IMR-90 (cell line): ENCODE results near the gene ARHGEF16. TPM values are rescaled to one million over a fixed set of nuclear protein-coding genes. Genes with fewer than 3 reads are reported as not detected.

Experiments used
- ATAC-seq: fragments of 200-7000 bp; cut with Tn5 transposase; 2 replicates; pipeline ENCODE4 v1.9.1; 2020; ENCODE audit warnings: low read depth, mild to moderate bottlenecking, moderate library complexity
- BruUV-seq: library from RNA; stranded (reverse); fragments of 400-500 nt; replicated peaks from 2 replicates; lab custom pipeline; 2021; lab: Mats Ljungman, UMichigan
- CTCF ChIA-PET: fragments of 300-600 bp; formaldehyde crosslinking; extraction: SDS; loops from one replicate; lab custom pipeline; 2021; ENCODE audit warnings: antibody characterized with exemption; lab: Yijun Ruan, JAX
- POLR2A ChIA-PET: fragments of 300-600 bp; sonication (Branson Sonifier 250); formaldehyde crosslinking; loops from one replicate; lab custom pipeline; 2022; ENCODE audit warnings: antibody characterized with exemption; ENCODE audit not compliant: unreplicated experiment; lab: Charles Lee
- DNase-seq: peaks from one replicate; pipeline ENCODE4 v3.0.0; 2013
- H2AFZ ChIP-seq: replicated peaks from 2 replicates; pipeline ENCODE3; 2013; ENCODE audit warnings: low read length, mild to moderate bottlenecking; ENCODE audit not compliant: poor library complexity
- H2AK5ac ChIP-seq: 2 replicates; pipeline ENCODE4 v1.6.1; 2013; ENCODE audit warnings: low read depth, low read length, inconsistent platforms
- H2AK9ac ChIP-seq: replicated peaks from 2 replicates; pipeline ENCODE3; 2013; ENCODE audit warnings: mild to moderate bottlenecking, low read depth, low read length, moderate library complexity; ENCODE audit not compliant: poor library complexity
- H2BK120ac ChIP-seq: 2 replicates; pipeline ENCODE4 v1.6.1; 2013; ENCODE audit warnings: low read depth, low read length, inconsistent platforms
- H2BK15ac ChIP-seq: 3 replicates; pipeline ENCODE4 v1.6.1; 2013; ENCODE audit warnings: low read depth, low read length, inconsistent platforms
- H2BK20ac ChIP-seq: 2 replicates; pipeline ENCODE4 v1.6.1; 2013; ENCODE audit warnings: low read depth, mild to moderate bottlenecking, inconsistent platforms, low read length, moderate library complexity
- H2BK5ac ChIP-seq: 2 replicates; pipeline ENCODE4 v1.6.1; 2013; ENCODE audit warnings: mild to moderate bottlenecking, low read depth, low read length, inconsistent platforms; ENCODE audit not compliant: poor library complexity, severe bottlenecking
- H3K14ac ChIP-seq: replicated peaks from 2 replicates; pipeline ENCODE4 v1.6.1; 2013; ENCODE audit warnings: low read depth, low read length, inconsistent platforms
- H3K18ac ChIP-seq: 2 replicates; pipeline ENCODE4 v1.6.1; 2013; ENCODE audit warnings: low read depth, low read length, control low read depth
- H3K23ac ChIP-seq: 2 replicates; pipeline ENCODE4 v1.6.1; 2013; ENCODE audit warnings: low read depth, low read length, inconsistent platforms
- H3K27ac ChIP-seq: 2 replicates; pipeline ENCODE4 v1.5.1; 2013; ENCODE audit warnings: mild to moderate bottlenecking, control low read depth, low read length; ENCODE audit not compliant: insufficient read depth
- H3K27me3 ChIP-seq: 2 replicates; pipeline ENCODE4 v1.6.1; 2013; ENCODE audit warnings: low read length; ENCODE audit not compliant: control insufficient read depth, insufficient read depth
- H3K36me3 ChIP-seq: 2 replicates; pipeline ENCODE4 v1.6.1; 2013; ENCODE audit warnings: low read length, mixed read lengths; ENCODE audit not compliant: control insufficient read depth, insufficient read depth
- H3K4ac ChIP-seq: 2 replicates; pipeline ENCODE4 v1.6.1; 2013; ENCODE audit warnings: low read depth, low read length, inconsistent platforms
- H3K4me1 ChIP-seq: 2 replicates; pipeline ENCODE4 v1.6.1; 2013; ENCODE audit warnings: low read length, mixed read lengths; ENCODE audit not compliant: control insufficient read depth, insufficient read depth
- H3K4me2 ChIP-seq: 2 replicates; pipeline ENCODE4 v1.6.1; 2013; ENCODE audit warnings: low read depth, mild to moderate bottlenecking, control low read depth, low read length, moderate library complexity
- H3K4me3 ChIP-seq: 2 replicates; pipeline ENCODE4 v1.5.1; 2013; ENCODE audit warnings: low read depth, mild to moderate bottlenecking, control low read depth, low read length, moderate library complexity; ENCODE audit not compliant: insufficient read depth
- H3K56ac ChIP-seq: 2 replicates; pipeline ENCODE4 v1.6.1; 2013; ENCODE audit warnings: low read length, inconsistent platforms; ENCODE audit not compliant: insufficient read depth; ENCODE audit errors: extremely low read depth
- H3K79me1 ChIP-seq, 2 experiments: 2 replicates each; pipeline ENCODE4 v1.6.1; 2013; ENCODE audit warnings: low read length in 2 of 2, inconsistent platforms in 1 of 2, low read depth in 1 of 2
- H3K9ac ChIP-seq: 2 replicates; pipeline ENCODE4 v1.6.1; 2013; ENCODE audit warnings: low read depth, low read length, control low read depth
- H3K9me1 ChIP-seq: 2 replicates; pipeline ENCODE4 v1.6.1; 2013; ENCODE audit warnings: low read length, inconsistent platforms; ENCODE audit not compliant: insufficient read depth
- H3K9me3 ChIP-seq: 2 replicates; pipeline ENCODE4 v1.6.1; 2013; ENCODE audit warnings: low read length; ENCODE audit not compliant: control insufficient read depth, insufficient read depth
- H4K20me1 ChIP-seq: 2 replicates; pipeline ENCODE4 v1.6.1; 2013; ENCODE audit warnings: low read length, inconsistent platforms; ENCODE audit not compliant: insufficient read depth
- H4K5ac ChIP-seq: 2 replicates; pipeline ENCODE4 v1.6.1; 2013; ENCODE audit warnings: mild to moderate bottlenecking, low read depth, low read length, control low read depth
- H4K8ac ChIP-seq, 2 experiments: 2 replicates each; pipeline ENCODE4 v1.6.1; 2013; ENCODE audit warnings: low read depth in 2 of 2, low read length in 2 of 2, control low read depth in 1 of 2, inconsistent platforms in 1 of 2
- H4K91ac ChIP-seq: 2 replicates; pipeline ENCODE4 v1.6.1; 2013; ENCODE audit warnings: low read depth, low read length, inconsistent platforms; ENCODE audit not compliant: insufficient read depth
- MAZ ChIP-seq: IDR thresholded peaks from 2 replicates; pipeline ENCODE4 v1.6.1; 2012; ENCODE audit warnings: low read depth, mild to moderate bottlenecking, low read length, improper control_type of control experiment, moderate library complexity, borderline replicate concordance
- SMC3 ChIP-seq: fragments of 150-350 bp; IDR thresholded peaks from 2 replicates; pipeline ENCODE4 v1.6.1; 2016; ENCODE audit warnings: low read depth, mild to moderate bottlenecking, antibody characterized with exemption, low read length, moderate library complexity
- WGBS, 2 experiments: methylation state at CpG; one replicate each; pipeline versions ENCODE4 v1.1.5 to v1.1.7; 2013; ENCODE audit warnings: missing lambda C conversion rate in 2 of 2; ENCODE audit not compliant: insufficient read length in 1 of 2; ENCODE audit errors: extremely low coverage in 2 of 2; 5-methylcytosine and 5-hydroxymethylcytosine counted together
- dilution Hi-C: fragments of 300-500 bp; cut with HindIII; formaldehyde crosslinking; loops from one replicate; pipeline ENCODE4 v1.14.3; 2018; ENCODE audit warnings: low sequenced_read_pairs; ENCODE audit not compliant: unreplicated experiment
- in situ Hi-C: fragments of 300-500 bp; cut with MboI; formaldehyde crosslinking; loops from 3 replicates; pipeline ENCODE4 v1.14.3; 2019; ENCODE audit warnings: low sequenced_read_pairs, inconsistent platforms, mixed read lengths
- intact Hi-C: fragments of 100-400 bp; cut with micrococcal nuclease; formaldehyde crosslinking; loops from 2 replicates; pipeline ENCODE4 v1.10.0; 2022
- polyA plus RNA-seq, 3 experiments: library from polyadenylated mRNA; depleted of rRNA; stranded (reverse); fragments of >200 nt; gene quantifications; 2 replicates each; pipeline ENCODE4 v1.2.3, GENCODE V29; 2012; ENCODE audit warnings: low replicate concordance in 1 of 3
- total RNA-seq: library from RNA; depleted of rRNA; stranded (reverse); fragments of >200 nt; gene quantifications from 2 replicates; pipeline ENCODE4 v1.2.3, GENCODE V29; 2012

The ARHGEF16 gene
- total and polyA plus RNA-seq, 2 of the 4 experiments (the other 2 are of a cell fraction), result 0.18 to 0.39 TPM

DNA sequence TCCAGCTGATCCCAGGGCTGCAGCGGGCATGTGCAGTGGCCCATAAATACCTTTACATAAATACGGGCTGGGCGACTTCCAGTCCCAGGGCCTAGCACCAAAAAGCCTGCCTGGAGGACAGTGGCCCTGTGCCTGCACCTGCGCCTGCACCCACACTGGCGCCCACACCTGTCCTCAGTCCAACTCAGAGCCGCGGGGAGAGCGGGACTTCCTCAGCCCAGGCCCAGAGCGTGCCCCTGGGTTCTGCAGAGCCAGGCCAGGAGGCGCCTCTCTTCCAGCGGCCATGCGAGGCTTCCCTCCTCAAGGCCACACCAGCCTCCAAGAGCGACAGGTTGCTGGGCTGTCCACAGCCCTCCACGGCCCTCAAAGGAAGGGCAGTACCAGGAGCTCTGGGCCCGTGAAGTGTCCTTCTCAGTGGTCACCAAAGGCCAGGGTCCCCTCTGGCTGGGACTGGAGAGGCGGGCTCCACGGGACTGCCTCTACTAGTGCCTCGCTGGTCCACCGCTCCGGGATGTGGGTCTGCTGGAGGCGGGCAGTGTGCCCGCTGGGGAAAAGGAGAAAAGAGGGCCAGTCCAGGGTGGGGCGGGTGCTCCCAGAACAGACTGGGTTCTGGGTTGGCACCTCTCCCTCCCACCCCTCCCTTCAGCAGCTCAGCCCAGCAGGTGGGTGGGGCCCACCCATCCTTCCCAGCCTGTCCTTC, 35.7 kb downstream of the ARHGEF16 start:
- dilution Hi-C loops (no loop called here), in situ Hi-C loops (no loop called here), intact Hi-C loops (loop anchor here (10.0 kb wide), 1 partner anchor 235 kb away; no protein-coding TSS in a partner anchor)
- Histone ChIP-seq H2BK20ac (no peak overlapping the region), H2AK9ac (no peak overlapping the region), H3K4me2 (no peak overlapping the region), H4K91ac (no peak overlapping the region), H3K27ac (no peak overlapping the region), H2AFZ (no peak overlapping the region), H3K9me3 (peaks cover 5% of the 10 kb centered on the region), H2AK5ac (no peak overlapping the region), H3K36me3 (no peaks in the 10 kb centered on the region), H2BK15ac (no peak overlapping the region), H3K79me1 (no peaks in the 10 kb centered on the region), H3K4me1 (no peaks in the 10 kb centered on the region), H3K9ac (no peak overlapping the region), H3K27me3 (no peaks in the 10 kb centered on the region; the same call in 1 of the 2 replicates), H4K20me1 (no peaks in the 10 kb centered on the region), H2BK120ac (no peak overlapping the region), H3K9me1 (no peaks in the 10 kb centered on the region), H4K8ac (no peak overlapping the region), H3K18ac (no peak overlapping the region), H3K56ac (no peak overlapping the region), H4K5ac (no peak overlapping the region), H3K4ac (no peak overlapping the region), H3K14ac (no peak overlapping the region), H3K23ac (no peak overlapping the region), H2BK5ac (no peak overlapping the region), H3K4me3 (no peak overlapping the region)
- TF ChIP-seq MAZ (no peak), SMC3 (no peak)
- no TSS peak for BruUV-seq
- 77% methylated on average over 10 of the region's 23 CpGs; no CpG with 5 or more reads in 1 of the 2 experiments for WGBS, 2 experiments
- ChIA-PET POLR2A (no interaction called here), CTCF (interaction anchor here (0.6 to 1.6 kb wide), 3 partner anchors 69 to 131 kb away, joined by 4 to 9 read pairs (median 5); no protein-coding TSS in a partner anchor)
- DNase-seq (no peak), ATAC-seq (no peak)
